Measurements from ENCODE around the gene CHAC2. TPM values are rescaled to one million over a fixed set of nuclear protein-coding genes. Genes with fewer than 3 reads are reported as not detected.
"Not testable (repeated sequence)": the region's sequence is repeated elsewhere in the genome, so short reads cannot be mapped to it uniquely, and the experiment has no call there.

The CHAC2 gene
- total and polyA plus RNA-seq, 12 donors, result 0.85 to 18.6 (median 4.3) TPM

DNA sequence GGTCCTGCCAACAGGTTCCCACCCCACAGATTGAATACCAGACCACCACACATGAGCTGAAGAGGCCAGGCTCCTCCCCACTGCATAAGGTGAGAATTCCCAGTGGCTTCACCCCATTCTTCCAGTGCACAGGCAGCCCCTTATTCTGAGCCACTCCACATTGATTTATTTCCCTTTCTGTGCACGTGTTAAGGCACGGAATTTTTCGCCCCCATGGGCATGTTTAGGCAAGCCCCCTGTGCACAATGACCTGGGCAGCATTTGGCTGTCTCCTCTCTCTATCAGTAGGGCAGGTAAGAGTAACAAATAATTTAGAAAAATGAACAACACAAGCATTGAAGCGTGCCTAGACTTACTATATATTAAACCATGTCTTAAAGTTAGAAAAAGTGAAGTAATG is 15.2 kb upstream of the CHAC2 start:
- Histone ChIP-seq H3K27me3 (no peaks in the 10 kb centered on the region), H3K27ac (no peak overlapping the region), H3K4me3 (no peak overlapping the region), H3K36me3 (replicated peaks in 1 of 2) (peaks cover 0 to 13% of the 10 kb centered on the region in 2 donors), H3K4me1 (replicated peaks in 1 of 2) (peaks cover 0 to 13% of the 10 kb centered on the region in 2 donors), H3K9me3 (replicated peaks in 1 of 3) (no peaks in the 10 kb centered on the region)
- 89 to 94% (median 90%) methylated on average over 4 of the region's 4 CpGs for WGBS, 4 donors
- DNase-seq, result no peak
- TF ChIP-seq CTCF (IDR thresholded peaks at IDR 0.05) (no peak), POLR2A (IDR thresholded peaks at IDR 0.05) (no peak)
- intact Hi-C loops (cut with DNase I), result no loop called here

DNA sequence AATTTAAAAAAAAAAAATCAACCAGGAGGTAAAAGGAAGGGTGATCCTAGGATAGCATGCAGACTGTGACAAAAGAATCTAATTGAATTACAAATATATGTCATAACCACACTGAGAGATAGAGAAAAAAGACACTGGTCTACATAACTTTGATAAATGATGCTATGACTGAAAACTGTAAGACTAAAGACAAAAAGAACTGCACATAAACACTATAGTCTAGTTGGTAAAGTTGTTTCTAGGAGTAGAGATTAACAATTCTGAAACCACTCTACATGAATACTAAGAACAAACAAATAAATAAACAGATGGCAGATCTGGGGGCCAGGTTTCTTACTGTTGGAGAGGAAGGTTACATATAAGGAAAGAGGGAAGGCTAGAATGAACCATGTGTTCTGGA is 14.6 kb upstream of the CHAC2 start:
- Histone ChIP-seq H3K4me3 (no peak overlapping the region), H3K36me3 (replicated peaks in 1 of 2) (peaks cover 0 to 9% of the 10 kb centered on the region in 2 donors), H3K4me1 (replicated peaks in 1 of 2) (peaks cover 0 to 13% of the 10 kb centered on the region in 2 donors), H3K9me3 (replicated peaks in 1 of 3) (no peaks in the 10 kb centered on the region), H3K27me3 (no peaks in the 10 kb centered on the region), H3K27ac (no peak overlapping the region)
- no peak for TF ChIP-seq POLR2A (IDR thresholded peaks at IDR 0.05)
- no peak for TF ChIP-seq CTCF (IDR thresholded peaks at IDR 0.05)
- DNase-seq, result no peak
- intact Hi-C loops (cut with DNase I), result no loop called here

GRCh38 chr2:53755121-53755520 is 12.5 kb upstream of the CHAC2 start:
- intact Hi-C loops (cut with DNase I), result no loop called here
- Histone ChIP-seq H3K4me1 (replicated peaks in 1 of 2) (peaks cover 0 to 13% of the 10 kb centered on the region in 2 donors), H3K36me3 (replicated peaks in 1 of 2) (peaks cover 0 to 7% of the 10 kb centered on the region in 2 donors), H3K27ac (no peak overlapping the region), H3K9me3 (replicated peaks in 1 of 3) (no peaks in the 10 kb centered on the region), H3K4me3 (no peak overlapping the region), H3K27me3 (no peaks in the 10 kb centered on the region)
- TF ChIP-seq POLR2A (IDR thresholded peaks at IDR 0.05) (no peak), CTCF (IDR thresholded peaks at IDR 0.05) (no peak)
- DNase-seq, result peak in 4 of 7 donors; percentile 14 to 53 (median 40)
- 69 to 82% (median 77%) methylated on average over 2 of the region's 2 CpGs for WGBS, 4 donors

- Histone ChIP-seq H3K4me3 (no peak overlapping the region), H3K27ac (no peak overlapping the region), H3K27me3 (no peaks in the 10 kb centered on the region), H3K9me3 (replicated peaks in 1 of 3) (no peaks in the 10 kb centered on the region), H3K36me3 (replicated peaks in 1 of 2) (peaks cover 0 to 7% of the 10 kb centered on the region in 2 donors), H3K4me1 (replicated peaks in 1 of 2) (peaks cover 0 to 5% of the 10 kb centered on the region in 2 donors)
- intact Hi-C loops (cut with DNase I), result no loop called here
- TF ChIP-seq POLR2A (IDR thresholded peaks at IDR 0.05), result no peak
- TF ChIP-seq CTCF (IDR thresholded peaks at IDR 0.05), result no peak
- no peak for DNase-seq
- 97 to 99% (median 98%) methylated on average over 14 to 15 of the region's 15 CpGs for WGBS, 4 donors
Observed at GRCh38 chr2:53756644-53757043, 11.0 kb upstream of the CHAC2 start.

- intact Hi-C loops (cut with DNase I); DNase-seq; H3K27me3 ChIP-seq; H3K36me3 ChIP-seq (replicated peaks in 1 of 2); H3K27ac ChIP-seq; H3K9me3 ChIP-seq (replicated peaks in 1 of 3); H3K4me1 ChIP-seq (replicated peaks in 1 of 2); H3K4me3 ChIP-seq: not testable (repeated sequence)
- 97 to 99% (median 98%) methylated on average over 14 of the region's 14 CpGs for WGBS, 4 donors
Observed at GRCh38 chr2:53757206-53757605, 10.4 kb upstream of the CHAC2 start.
